Left lung (tissue), 10 donors: ENCODE measurements around the gene NKAP. TPM values are rescaled to one million over a fixed set of nuclear protein-coding genes. Genes with fewer than 3 reads are reported as not detected.

ENCODE experiments used
- ATAC-seq: fragments of 200-7000 bp; cut with Tn5 transposase; one replicate; pipeline ENCODE4 v1.9.1; 2020; ENCODE audit warnings: moderate library complexity
- DNase-seq, 4 donors: peaks; one replicate each; pipeline ENCODE4 v3.0.0-alpha.2; 2013 to 2020
- H3K27ac ChIP-seq, 2 donors: fragments of 200-600 bp; sonication (generic) in 1 of 2; one replicate each; pipeline versions ENCODE4 v1.5.0 to v1.8.0; 2020 to 2021
- H3K27me3 ChIP-seq, 2 donors: fragments of 200-600 bp; sonication (generic) in 1 of 2; one replicate each; pipeline versions ENCODE4 v1.5.0 to v1.8.0; 2020 to 2021
- H3K36me3 ChIP-seq, 2 donors: fragments of 200-600 bp; sonication (generic) in 1 of 2; one replicate each; pipeline versions ENCODE4 v1.5.0 to v1.8.0; 2020 to 2021
- H3K4me1 ChIP-seq, 2 donors: fragments of 200-600 bp; one replicate each; pipeline ENCODE4 v1.8.0; 2021
- H3K4me3 ChIP-seq, 2 donors: fragments of 200-600 bp; sonication (generic) in 1 of 2; one replicate each; pipeline versions ENCODE4 v1.5.0 to v1.8.0; 2020 to 2021; ENCODE audit warnings: mild to moderate bottlenecking in 1 of 2
- H3K9me3 ChIP-seq, 2 donors: fragments of 200-600 bp; sonication (generic) in 1 of 2; one replicate each; pipeline versions ENCODE4 v1.5.0 to v1.8.0; 2020 to 2021
- CTCF ChIP-seq, 2 donors: fragments of 200-600 bp; sonication (generic) in 1 of 2; IDR thresholded peaks; one replicate each; pipeline versions ENCODE4 v1.5.0 to v1.8.0; 2021; ENCODE audit warnings: antibody characterized with exemption in 2 of 2
- intact Hi-C, 2 donors: fragments of 100-400 bp; cut with DNase I; formaldehyde crosslinking; loops; one replicate each; pipeline versions ENCODE4 v1.11.2 to v1.14.2; 2022
- polyA plus RNA-seq, 6 donors: library from polyadenylated mRNA; unstranded; fragments of 120-200 nt; gene quantifications; one replicate each; pipeline ENCODE4 v1.2.1, GENCODE V29; 2013; ENCODE audit not compliant: insufficient read length in 6 of 6
- total RNA-seq, 2 donors: library from RNA; stranded (reverse); fragmentation: NEBNext Ultra II Directional; extraction: Animal tissue kit (Norgen Biotek cat#: 25700); gene quantifications; one replicate each; pipeline ENCODE4 v1.2.1, GENCODE V29; 2021
- donor health status: DM: no; HTN: yes; CAD: no.
- donor health status: DM: no; HTN: no; CAD: no.

The NKAP gene
- total and polyA plus RNA-seq, 8 donors: 6.6 to 15.8 (median 14.0) TPM

- Histone ChIP-seq H3K27me3 (no peaks in the 10 kb centered on the region), H3K9me3 (no peaks in the 10 kb centered on the region), H3K27ac (no peak overlapping the region), H3K4me1 (no peaks in the 10 kb centered on the region), H3K4me3 (no peak overlapping the region), H3K36me3 (peaks cover 0 to 19% of the 10 kb centered on the region in 2 donors)
- intact Hi-C loops: no loop called here
- no peak for TF ChIP-seq CTCF (IDR thresholded peaks at IDR 0.05)
- no peak for ATAC-seq
- no peak for DNase-seq
Observed at GRCh38 chrX:119878740-119879139, 64.8 kb downstream of the NKAP start.

- Histone ChIP-seq H3K4me3 (peak within 1 kb of the TSS; percentile 39 to 65), H3K9me3 (no peaks in the 10 kb centered on the region), H3K4me1 (peaks cover 0 to 19% of the 10 kb centered on the region in 2 donors), H3K27me3 (no peaks in the 10 kb centered on the region), H3K36me3 (peaks cover 0 to 10% of the 10 kb centered on the region in 2 donors), H3K27ac (peak within 1 kb of the TSS; percentile 90 to 95)
- ATAC-seq (peak; percentile 97), DNase-seq (peak; percentile 60 to 95 (median 90))
- intact Hi-C loops: no loop called here
- TF ChIP-seq CTCF (IDR thresholded peaks at IDR 0.05): no peak
Observed at GRCh38 chrX:119871599-119872395, 71.8 kb downstream of the NKAP start, which contains the start of the genes NDUFA1 and RNF113A. Gene NDUFA1, plus strand, starts transcription at chrX:119871832. Its CDS starts 80 bp downstream, at chrX:119871912. Gene RNF113A, minus strand, starts transcription at chrX:119871733. Its CDS starts 120 bp downstream, at chrX:119871613.

GRCh38 chrX:119871245-119871598 is 72.3 kb downstream of the NKAP start:
- ATAC-seq: peak; percentile 52
- Histone ChIP-seq H3K4me1 (peaks cover 0 to 19% of the 10 kb centered on the region in 2 donors), H3K9me3 (no peaks in the 10 kb centered on the region), H3K27ac (peak overlapping the region; percentile 90 to 95), H3K36me3 (peaks cover 0 to 6% of the 10 kb centered on the region in 2 donors), H3K4me3 (peak overlapping the region; percentile 39 to 65), H3K27me3 (no peaks in the 10 kb centered on the region)
- DNase-seq: peak in 2 of 4 donors; percentile 16 to 33
- no peak for TF ChIP-seq CTCF (IDR thresholded peaks at IDR 0.05)
- intact Hi-C loops: no loop called here

Other genes starting within 250 kb of the NKAP start
- gene SOWAHD, start 185.2 kb downstream of the NKAP start, total RNA-seq: 1 to 10 TPM; 2.4 to 4.2 TPM
- gene SOWAHD, start 185.2 kb downstream of the NKAP start, polyA plus RNA-seq: under 1 TPM; 0.34 to 0.96 (median 0.60) TPM
- 1,000 to 10,000 TPM; 1,442 to 1,453 TPM for gene RPL39, start 152.1 kb downstream of the NKAP start, total RNA-seq
- gene RPL39, start 152.1 kb downstream of the NKAP start, polyA plus RNA-seq: 1,000 to 10,000 TPM; 2,372 to 3,113 (median 2,723) TPM
- gene UPF3B, start 90.8 kb downstream of the NKAP start, total RNA-seq: 1 to 10 TPM; 4.5 to 5.5 TPM
- gene UPF3B, start 90.8 kb downstream of the NKAP start, polyA plus RNA-seq: 10 to 100 TPM; 24.4 to 33.8 (median 27.5) TPM
- 10 to 100 TPM; 10.2 to 11.2 TPM for gene RNF113A, start 72.0 kb downstream of the NKAP start, total RNA-seq
- 10 to 100 TPM; 10.2 to 13.3 (median 11.9) TPM for gene RNF113A, start 72.0 kb downstream of the NKAP start, polyA plus RNA-seq
- gene NDUFA1, start 71.9 kb downstream of the NKAP start, total RNA-seq: 10 to 100 TPM; 81.7 to 91.9 TPM
- gene NDUFA1, start 71.9 kb downstream of the NKAP start, polyA plus RNA-seq: 10 to 100 TPM; 77.8 to 90.4 (median 85.5) TPM
- 1 to 10 TPM in 1 of 2 donors, not detected in 1; 2.7 TPM for gene AKAP14, start 47.9 kb downstream of the NKAP start, total RNA-seq
- 1 to 10 TPM in 5 of 6 donors, under 1 TPM in 1; 0.81 to 4.8 (median 3.3) TPM for gene AKAP14, start 47.9 kb downstream of the NKAP start, polyA plus RNA-seq
- gene RHOXF2B, start 133.9 kb upstream of the NKAP start, total RNA-seq: not detected
- gene RHOXF2B, start 133.9 kb upstream of the NKAP start, polyA plus RNA-seq: under 1 TPM; 0.08 to 0.23 (median 0.14) TPM
- gene RHOXF1, start 172.2 kb upstream of the NKAP start, total RNA-seq: not detected
- gene RHOXF1, start 172.2 kb upstream of the NKAP start, polyA plus RNA-seq: 1 to 10 TPM in 3 of 6 donors, under 1 TPM in 3; 0.39 to 1.2 (median 0.95) TPM
- not detected for gene RHOXF2, start 214.9 kb upstream of the NKAP start, total RNA-seq
- under 1 TPM in 1 of 6 donors, not detected in 5; 0.18 TPM for gene RHOXF2, start 214.9 kb upstream of the NKAP start, polyA plus RNA-seq